Sigmoid colon (tissue), 4 donors: ENCODE data around the gene MYL10.

Experiments
- CTCF ChIP-seq, 4 experiments: fragments of 450-650 bp in 3 of 4; fragments of 200-600 bp in 1 of 4; IDR thresholded peaks; one replicate each; pipeline ENCODE4 v1.5.1; 2016 to 2019; ENCODE audit warnings: antibody characterized with exemption in 4 of 4, mild to moderate bottlenecking in 3 of 4, moderate library complexity in 2 of 4
- EP300 ChIP-seq, 4 donors: sonication (generic); formaldehyde crosslinking; IDR thresholded peaks; one replicate each; pipeline ENCODE4 v1.6.1; 2017; ENCODE audit warnings: antibody characterized with exemption in 4 of 4
- POLR2A ChIP-seq, 2 donors: fragments of 450-650 bp; IDR thresholded peaks; one replicate each; pipeline ENCODE4 v1.6.1; 2016; ENCODE audit warnings: antibody characterized with exemption in 2 of 2, mild to moderate bottlenecking in 2 of 2, moderate library complexity in 2 of 2
- POLR2AphosphoS5 ChIP-seq, 4 donors: sonication (generic); formaldehyde crosslinking; IDR thresholded peaks; one replicate each; pipeline ENCODE4 v1.6.1; 2017; ENCODE audit warnings: antibody characterized with exemption in 4 of 4

GRCh38 chr7:101595766-101596537, 33.1 kb downstream of the MYL10 start:
- no peak for TF ChIP-seq CTCF (IDR thresholded peaks at IDR 0.05)
- no peak for TF ChIP-seq POLR2A (IDR thresholded peaks at IDR 0.05)
- TF ChIP-seq POLR2AphosphoS5 (IDR thresholded peaks at IDR 0.05) = no peak
- no peak for TF ChIP-seq EP300 (IDR thresholded peaks at IDR 0.05)
